ENCODE results near the gene PARS2.

- TF ChIP-seq GATA3 (IDR thresholded peaks at IDR 0.05; ENCODE audit: low read depth, low read length) (no peak), GATA2 (IDR thresholded peaks at IDR 0.05; ENCODE audit: low read depth, low read length) (no peak)
Observed at GRCh38 chr1:54798769-54799641, 34.7 kb upstream of the PARS2 start.

All from SH-SY5Y (cell line).